WTC11 (cell line): ENCODE data around the gene CITED4. TPM values are rescaled to one million over a fixed set of nuclear protein-coding genes. Genes with fewer than 3 reads are reported as not detected.

Experiments used
- ATAC-seq: fragments of 200-7000 bp; cut with Tn5 transposase; 2 replicates; pipeline ENCODE4 v1.10.0; 2021; ENCODE audit warnings: mild to moderate bottlenecking, moderate library complexity
- CTCF ChIA-PET: fragments of 300-600 bp; sonication (Branson Sonifier 250); formaldehyde crosslinking; loops from one replicate; lab custom pipeline; 2021; ENCODE audit warnings: antibody characterized with exemption; lab: Charles Lee
- POLR2A ChIA-PET: fragments of 350-600 bp; sonication (Branson Sonifier 250); formaldehyde crosslinking; loops from one replicate; lab custom pipeline; 2021; ENCODE audit warnings: antibody characterized with exemption; lab: Charles Lee
- DNase-seq: peaks from one replicate; pipeline ENCODE4 v3.0.0; 2021; ENCODE audit warnings: low spot score
- H3K27ac Mint-ChIP-seq: 2 replicates; pipeline ENCODE4 v1.8.0; 2021; ENCODE audit warnings: mixed read lengths
- H3K27me3 Mint-ChIP-seq: 2 replicates; pipeline ENCODE4 v1.8.0; 2021; ENCODE audit warnings: low read depth, mild to moderate bottlenecking, moderate library complexity, mixed read lengths
- H3K36me3 Mint-ChIP-seq: 2 replicates; pipeline ENCODE4 v1.8.0; 2021; ENCODE audit warnings: mixed read lengths
- H3K4me1 Mint-ChIP-seq: 2 replicates; pipeline ENCODE4 v1.8.0; 2022; ENCODE audit warnings: mixed read lengths
- H3K4me3 Mint-ChIP-seq: 2 replicates; pipeline ENCODE4 v1.8.0; 2021; ENCODE audit warnings: mild to moderate bottlenecking, moderate library complexity, mixed read lengths
- H3K9me3 Mint-ChIP-seq: 2 replicates; pipeline ENCODE4 v1.8.0; 2021; ENCODE audit warnings: mixed read lengths
- ESRRA ChIP-seq: sonication (generic); formaldehyde crosslinking; IDR thresholded peaks from 2 replicates; pipeline ENCODE4 v1.8.1; 2022; ENCODE audit warnings: mild to moderate bottlenecking, missing genetic modification reagents, borderline replicate concordance
- FOXJ3 ChIP-seq: sonication (generic); formaldehyde crosslinking; IDR thresholded peaks from 2 replicates; pipeline ENCODE4 v1.9.0; 2021; ENCODE audit warnings: missing genetic modification reagents, mild to moderate bottlenecking, borderline replicate concordance
- GABPB1 ChIP-seq: sonication (generic); formaldehyde crosslinking; IDR thresholded peaks from 2 replicates; pipeline ENCODE4 v1.8.1; 2023; ENCODE audit warnings: mild to moderate bottlenecking, missing genetic modification reagents
- MXD4 ChIP-seq: fragments of 250-450 bp; sonication (Bioruptor Pico); IDR thresholded peaks from 2 replicates; pipeline ENCODE4 v1.8.0; 2021; ENCODE audit warnings: mild to moderate bottlenecking, moderate library complexity, borderline replicate concordance
- SMAD3 ChIP-seq: sonication (generic); formaldehyde crosslinking; IDR thresholded peaks from 2 replicates; pipeline ENCODE4 v1.8.0; 2022; ENCODE audit warnings: missing genetic modification reagents, mild to moderate bottlenecking, borderline replicate concordance
- ZNF416 ChIP-seq: fragments of 250-450 bp; sonication (Bioruptor Pico); IDR thresholded peaks from 2 replicates; pipeline ENCODE4 v1.9.0; 2021; ENCODE audit warnings: mild to moderate bottlenecking, inconsistent platforms
- total RNA-seq: library from RNA; stranded (reverse); gene quantifications from 3 replicates; pipeline ENCODE4 v1.2.3, GENCODE V29; 2021
- TF ChIP-seq, protein P1 (sequence below): sonication (generic); formaldehyde crosslinking; IDR thresholded peaks from 2 replicates; pipeline ENCODE4 v1.8.0; 2023; ENCODE audit warnings: missing genetic modification reagents, mild to moderate bottlenecking, borderline replicate concordance
- TF ChIP-seq, protein P2 (sequence below): fragments of 200-600 bp; IDR thresholded peaks from 2 replicates; pipeline ENCODE4 v1.8.0; 2022; ENCODE audit warnings: antibody characterized with exemption
- TF ChIP-seq, protein P3 (sequence below): fragments of 250-450 bp; sonication (Bioruptor Pico); IDR thresholded peaks from 2 replicates; pipeline ENCODE4 v2.1.2; 2022; ENCODE audit warnings: mild to moderate bottlenecking, moderate library complexity
- TF ChIP-seq, protein P4 (sequence below): sonication (generic); formaldehyde crosslinking; IDR thresholded peaks from 2 replicates; pipeline ENCODE4 v1.8.0; 2022; ENCODE audit warnings: missing genetic modification reagents

CITED4 gene
- total RNA-seq, 1 experiment from 2014 or later: 24.6 TPM

DNA sequence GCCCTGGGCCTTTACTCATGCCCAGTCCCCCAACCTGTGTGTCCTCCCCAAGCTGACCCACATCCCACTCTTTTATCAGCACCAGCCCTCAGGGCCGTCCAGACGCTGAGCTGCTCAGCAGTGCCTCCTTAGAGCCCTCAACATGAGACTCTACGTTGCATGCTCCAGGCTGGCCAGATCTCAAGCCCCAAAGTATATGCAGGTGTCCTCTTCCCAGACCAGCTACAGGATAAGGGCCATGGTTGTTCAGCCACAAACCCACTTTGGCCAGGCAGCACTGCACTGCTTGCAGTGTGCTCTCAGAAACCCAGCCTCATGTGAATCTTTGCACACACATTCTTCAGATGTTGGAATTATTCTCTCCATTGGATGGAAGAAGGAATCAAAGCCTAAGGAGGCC lies 6.0 kb downstream of the CITED4 start (continued):
- TF ChIP-seq, protein P1, sequence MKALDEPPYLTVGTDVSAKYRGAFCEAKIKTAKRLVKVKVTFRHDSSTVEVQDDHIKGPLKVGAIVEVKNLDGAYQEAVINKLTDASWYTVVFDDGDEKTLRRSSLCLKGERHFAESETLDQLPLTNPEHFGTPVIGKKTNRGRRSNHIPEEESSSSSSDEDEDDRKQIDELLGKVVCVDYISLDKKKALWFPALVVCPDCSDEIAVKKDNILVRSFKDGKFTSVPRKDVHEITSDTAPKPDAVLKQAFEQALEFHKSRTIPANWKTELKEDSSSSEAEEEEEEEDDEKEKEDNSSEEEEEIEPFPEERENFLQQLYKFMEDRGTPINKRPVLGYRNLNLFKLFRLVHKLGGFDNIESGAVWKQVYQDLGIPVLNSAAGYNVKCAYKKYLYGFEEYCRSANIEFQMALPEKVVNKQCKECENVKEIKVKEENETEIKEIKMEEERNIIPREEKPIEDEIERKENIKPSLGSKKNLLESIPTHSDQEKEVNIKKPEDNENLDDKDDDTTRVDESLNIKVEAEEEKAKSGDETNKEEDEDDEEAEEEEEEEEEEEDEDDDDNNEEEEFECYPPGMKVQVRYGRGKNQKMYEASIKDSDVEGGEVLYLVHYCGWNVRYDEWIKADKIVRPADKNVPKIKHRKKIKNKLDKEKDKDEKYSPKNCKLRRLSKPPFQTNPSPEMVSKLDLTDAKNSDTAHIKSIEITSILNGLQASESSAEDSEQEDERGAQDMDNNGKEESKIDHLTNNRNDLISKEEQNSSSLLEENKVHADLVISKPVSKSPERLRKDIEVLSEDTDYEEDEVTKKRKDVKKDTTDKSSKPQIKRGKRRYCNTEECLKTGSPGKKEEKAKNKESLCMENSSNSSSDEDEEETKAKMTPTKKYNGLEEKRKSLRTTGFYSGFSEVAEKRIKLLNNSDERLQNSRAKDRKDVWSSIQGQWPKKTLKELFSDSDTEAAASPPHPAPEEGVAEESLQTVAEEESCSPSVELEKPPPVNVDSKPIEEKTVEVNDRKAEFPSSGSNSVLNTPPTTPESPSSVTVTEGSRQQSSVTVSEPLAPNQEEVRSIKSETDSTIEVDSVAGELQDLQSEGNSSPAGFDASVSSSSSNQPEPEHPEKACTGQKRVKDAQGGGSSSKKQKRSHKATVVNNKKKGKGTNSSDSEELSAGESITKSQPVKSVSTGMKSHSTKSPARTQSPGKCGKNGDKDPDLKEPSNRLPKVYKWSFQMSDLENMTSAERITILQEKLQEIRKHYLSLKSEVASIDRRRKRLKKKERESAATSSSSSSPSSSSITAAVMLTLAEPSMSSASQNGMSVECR: no peak
- no peak for TF ChIP-seq ESRRA (CRISPR knock-in tag)

DNA sequence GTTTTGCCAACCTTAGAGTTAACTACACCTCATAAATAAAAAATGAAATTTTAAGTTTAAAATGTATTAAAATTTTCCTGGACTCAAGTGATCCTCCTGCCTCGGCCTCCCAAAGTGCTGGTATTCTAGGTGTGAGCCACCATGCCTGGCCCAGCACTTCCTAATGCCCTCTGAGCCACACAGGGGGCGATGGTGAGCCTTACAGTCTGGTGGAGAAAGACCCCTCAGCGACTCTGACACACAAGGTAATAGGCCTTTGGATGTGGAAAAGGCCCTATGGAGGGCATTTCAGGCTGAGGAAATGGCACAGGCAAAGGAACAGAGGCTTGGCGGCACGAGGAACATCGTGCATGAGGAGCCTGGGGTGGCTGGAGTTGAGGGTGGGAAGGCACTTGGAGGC lies 6.7 kb downstream of the CITED4 start:
- TF ChIP-seq, protein P2, sequence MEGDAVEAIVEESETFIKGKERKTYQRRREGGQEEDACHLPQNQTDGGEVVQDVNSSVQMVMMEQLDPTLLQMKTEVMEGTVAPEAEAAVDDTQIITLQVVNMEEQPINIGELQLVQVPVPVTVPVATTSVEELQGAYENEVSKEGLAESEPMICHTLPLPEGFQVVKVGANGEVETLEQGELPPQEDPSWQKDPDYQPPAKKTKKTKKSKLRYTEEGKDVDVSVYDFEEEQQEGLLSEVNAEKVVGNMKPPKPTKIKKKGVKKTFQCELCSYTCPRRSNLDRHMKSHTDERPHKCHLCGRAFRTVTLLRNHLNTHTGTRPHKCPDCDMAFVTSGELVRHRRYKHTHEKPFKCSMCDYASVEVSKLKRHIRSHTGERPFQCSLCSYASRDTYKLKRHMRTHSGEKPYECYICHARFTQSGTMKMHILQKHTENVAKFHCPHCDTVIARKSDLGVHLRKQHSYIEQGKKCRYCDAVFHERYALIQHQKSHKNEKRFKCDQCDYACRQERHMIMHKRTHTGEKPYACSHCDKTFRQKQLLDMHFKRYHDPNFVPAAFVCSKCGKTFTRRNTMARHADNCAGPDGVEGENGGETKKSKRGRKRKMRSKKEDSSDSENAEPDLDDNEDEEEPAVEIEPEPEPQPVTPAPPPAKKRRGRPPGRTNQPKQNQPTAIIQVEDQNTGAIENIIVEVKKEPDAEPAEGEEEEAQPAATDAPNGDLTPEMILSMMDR: peak; percentile 50; the same call in 1 of the 2 replicates
- TF ChIP-seq, protein P3, sequence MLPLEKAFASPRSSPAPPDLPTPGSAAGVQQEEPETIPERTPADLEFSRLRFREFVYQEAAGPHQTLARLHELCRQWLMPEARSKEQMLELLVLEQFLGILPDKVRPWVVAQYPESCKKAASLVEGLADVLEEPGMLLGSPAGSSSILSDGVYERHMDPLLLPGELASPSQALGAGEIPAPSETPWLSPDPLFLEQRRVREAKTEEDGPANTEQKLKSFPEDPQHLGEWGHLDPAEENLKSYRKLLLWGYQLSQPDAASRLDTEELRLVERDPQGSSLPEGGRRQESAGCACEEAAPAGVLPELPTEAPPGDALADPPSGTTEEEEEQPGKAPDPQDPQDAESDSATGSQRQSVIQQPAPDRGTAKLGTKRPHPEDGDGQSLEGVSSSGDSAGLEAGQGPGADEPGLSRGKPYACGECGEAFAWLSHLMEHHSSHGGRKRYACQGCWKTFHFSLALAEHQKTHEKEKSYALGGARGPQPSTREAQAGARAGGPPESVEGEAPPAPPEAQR (CRISPR knock-in tag): no peak
- no peak for TF ChIP-seq FOXJ3 (CRISPR knock-in tag)
- no peaks in the 10 kb centered on the region for H3K9me3 Mint-ChIP-seq
- DNase-seq (peak; percentile 66), ATAC-seq (peak; percentile 81)
- H3K27me3 Mint-ChIP-seq: peaks cover 25% of the 10 kb centered on the region
- no peak overlapping the region for H3K27ac Mint-ChIP-seq
- peaks cover 3% of the 10 kb centered on the region for H3K4me1 Mint-ChIP-seq
- CTCF ChIA-PET: interaction anchor here (0.5 to 19.7 kb wide), 5 partner anchors 23 to 125 kb away, joined by 3 to 515 read pairs (median 3); no protein-coding TSS in a partner anchor
- no peaks in the 10 kb centered on the region for H3K36me3 Mint-ChIP-seq
- no peak overlapping the region for H3K4me3 Mint-ChIP-seq
- POLR2A ChIA-PET: no interaction called here

DNA sequence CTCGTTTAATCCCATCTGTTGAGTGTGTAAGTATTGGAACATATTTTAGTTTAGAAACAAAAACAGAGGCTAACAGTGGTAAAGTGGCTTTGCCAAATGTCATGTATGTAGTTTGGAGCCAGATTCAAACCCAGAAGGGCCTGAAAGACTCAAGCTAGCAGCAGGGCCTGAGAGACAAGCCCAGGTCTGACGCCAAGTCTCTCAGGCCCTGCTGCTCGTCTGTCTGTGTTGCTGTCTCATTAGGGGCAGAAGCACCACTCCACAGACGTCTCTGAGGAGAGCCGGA lies 8.3 kb downstream of the CITED4 start:
- no peak for ATAC-seq
- H3K27ac Mint-ChIP-seq: no peak overlapping the region
- ChIA-PET CTCF (interaction anchor here (1.1 to 19.7 kb wide), 6 partner anchors 9 to 126 kb away, joined by 3 to 515 read pairs (median 5); partner anchors contain the start of genes CITED4 and CTPS1), POLR2A (no interaction called here)
- peaks cover 8% of the 10 kb centered on the region for H3K27me3 Mint-ChIP-seq
- no peak overlapping the region for H3K4me3 Mint-ChIP-seq
- DNase-seq: no peak
- TF ChIP-seq, protein P4, sequence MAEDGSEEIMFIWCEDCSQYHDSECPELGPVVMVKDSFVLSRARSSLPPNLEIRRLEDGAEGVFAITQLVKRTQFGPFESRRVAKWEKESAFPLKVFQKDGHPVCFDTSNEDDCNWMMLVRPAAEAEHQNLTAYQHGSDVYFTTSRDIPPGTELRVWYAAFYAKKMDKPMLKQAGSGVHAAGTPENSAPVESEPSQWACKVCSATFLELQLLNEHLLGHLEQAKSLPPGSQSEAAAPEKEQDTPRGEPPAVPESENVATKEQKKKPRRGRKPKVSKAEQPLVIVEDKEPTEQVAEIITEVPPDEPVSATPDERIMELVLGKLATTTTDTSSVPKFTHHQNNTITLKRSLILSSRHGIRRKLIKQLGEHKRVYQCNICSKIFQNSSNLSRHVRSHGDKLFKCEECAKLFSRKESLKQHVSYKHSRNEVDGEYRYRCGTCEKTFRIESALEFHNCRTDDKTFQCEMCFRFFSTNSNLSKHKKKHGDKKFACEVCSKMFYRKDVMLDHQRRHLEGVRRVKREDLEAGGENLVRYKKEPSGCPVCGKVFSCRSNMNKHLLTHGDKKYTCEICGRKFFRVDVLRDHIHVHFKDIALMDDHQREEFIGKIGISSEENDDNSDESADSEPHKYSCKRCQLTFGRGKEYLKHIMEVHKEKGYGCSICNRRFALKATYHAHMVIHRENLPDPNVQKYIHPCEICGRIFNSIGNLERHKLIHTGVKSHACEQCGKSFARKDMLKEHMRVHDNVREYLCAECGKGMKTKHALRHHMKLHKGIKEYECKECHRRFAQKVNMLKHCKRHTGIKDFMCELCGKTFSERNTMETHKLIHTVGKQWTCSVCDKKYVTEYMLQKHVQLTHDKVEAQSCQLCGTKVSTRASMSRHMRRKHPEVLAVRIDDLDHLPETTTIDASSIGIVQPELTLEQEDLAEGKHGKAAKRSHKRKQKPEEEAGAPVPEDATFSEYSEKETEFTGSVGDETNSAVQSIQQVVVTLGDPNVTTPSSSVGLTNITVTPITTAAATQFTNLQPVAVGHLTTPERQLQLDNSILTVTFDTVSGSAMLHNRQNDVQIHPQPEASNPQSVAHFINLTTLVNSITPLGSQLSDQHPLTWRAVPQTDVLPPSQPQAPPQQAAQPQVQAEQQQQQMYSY: no peak
- TF ChIP-seq SMAD3 (CRISPR knock-in tag) (no peak), ZNF416 (CRISPR knock-in tag) (no peak), MXD4 (CRISPR knock-in tag) (no peak), GABPB1 (CRISPR knock-in tag) (no peak)
- no peaks in the 10 kb centered on the region for H3K36me3 Mint-ChIP-seq
- H3K4me1 Mint-ChIP-seq: peaks cover 6% of the 10 kb centered on the region
- no peaks in the 10 kb centered on the region for H3K9me3 Mint-ChIP-seq
